GM19468 (cell line): Measurements from ENCODE around the gene KCNMA1.

Experiments used
- ATAC-seq: cut with Tn5 transposase; IDR thresholded peaks from one replicate; pipeline ENCODE4 v1.9.1; 2021; ENCODE audit warnings: mild to moderate bottlenecking, moderate library complexity, moderate number of reproducible peaks; ENCODE audit not compliant: unreplicated experiment; ENCODE audit errors: extremely low read depth

Gene KCNMA1

DNA sequence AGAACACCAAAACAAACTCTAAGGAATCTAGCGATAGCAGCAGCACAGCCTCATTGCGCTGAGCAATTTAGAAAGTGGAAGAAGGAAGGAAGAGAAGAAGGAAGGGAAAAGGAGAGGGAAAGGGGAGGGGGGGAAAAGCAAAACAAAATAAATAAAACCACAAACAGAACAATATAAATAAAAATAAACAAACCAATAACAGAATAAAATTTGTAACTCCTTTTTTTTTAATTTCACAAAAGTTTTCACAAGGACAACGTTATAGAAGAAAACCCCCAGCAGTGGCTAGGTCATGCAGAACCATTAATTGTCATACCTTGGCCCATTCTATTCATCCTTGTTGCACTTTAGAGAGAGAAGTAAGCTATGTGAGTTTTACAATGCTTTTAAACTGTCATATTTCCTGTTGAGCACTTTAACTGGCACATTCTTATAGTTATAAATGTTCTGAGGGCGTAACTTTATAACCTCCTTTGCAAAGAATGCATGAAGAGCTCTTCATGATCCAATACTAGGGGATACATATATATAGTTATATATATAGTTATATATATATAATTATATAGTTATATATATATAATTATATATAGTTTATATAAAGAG lies 752.8 kb downstream of the KCNMA1 start:
- ATAC-seq, result no peak

GRCh38 chr10:76883596-76883995 lies 754.0 kb downstream of the KCNMA1 start:
- ATAC-seq, result no peak

DNA sequence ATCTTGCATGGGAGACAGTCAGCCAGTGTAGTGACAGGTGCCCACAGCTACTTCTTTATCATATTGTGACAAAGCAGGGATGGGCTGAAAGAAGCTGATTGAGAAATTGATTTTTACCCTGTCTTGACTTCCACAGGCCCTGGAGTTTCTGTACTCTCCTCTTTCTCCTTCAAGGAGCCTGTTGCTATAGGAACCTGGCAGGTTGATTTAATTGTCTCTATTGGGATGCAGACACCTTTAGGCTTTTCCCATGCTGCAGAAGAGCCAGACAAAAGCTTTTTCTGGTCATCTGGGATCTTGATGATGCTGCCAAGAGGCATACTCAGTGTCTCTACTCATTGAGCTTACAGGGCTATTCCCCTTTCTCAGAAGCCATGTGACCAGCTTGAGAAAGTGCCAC lies 754.8 kb downstream of the KCNMA1 start:
- no peak for ATAC-seq

DNA sequence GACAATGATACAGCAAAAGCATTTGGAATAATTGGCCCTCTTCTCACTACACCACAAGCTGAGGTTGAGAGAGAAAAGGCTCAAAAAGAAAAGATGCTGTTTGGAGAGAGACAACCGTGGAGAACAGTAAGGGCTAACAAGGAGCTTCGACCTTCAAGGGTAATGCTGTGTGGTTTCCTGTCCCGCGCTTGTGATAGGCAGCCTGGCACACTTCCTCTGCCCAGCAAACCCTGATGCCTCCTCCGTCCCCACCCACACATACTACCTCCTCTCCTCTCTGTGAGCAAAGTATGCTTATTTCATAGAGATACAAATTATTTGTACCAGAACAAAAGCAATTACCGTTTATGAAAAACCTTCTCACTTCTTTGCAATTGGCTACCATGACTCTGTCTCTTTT lies 755.4 kb downstream of the KCNMA1 start:
- ATAC-seq, result no peak

DNA sequence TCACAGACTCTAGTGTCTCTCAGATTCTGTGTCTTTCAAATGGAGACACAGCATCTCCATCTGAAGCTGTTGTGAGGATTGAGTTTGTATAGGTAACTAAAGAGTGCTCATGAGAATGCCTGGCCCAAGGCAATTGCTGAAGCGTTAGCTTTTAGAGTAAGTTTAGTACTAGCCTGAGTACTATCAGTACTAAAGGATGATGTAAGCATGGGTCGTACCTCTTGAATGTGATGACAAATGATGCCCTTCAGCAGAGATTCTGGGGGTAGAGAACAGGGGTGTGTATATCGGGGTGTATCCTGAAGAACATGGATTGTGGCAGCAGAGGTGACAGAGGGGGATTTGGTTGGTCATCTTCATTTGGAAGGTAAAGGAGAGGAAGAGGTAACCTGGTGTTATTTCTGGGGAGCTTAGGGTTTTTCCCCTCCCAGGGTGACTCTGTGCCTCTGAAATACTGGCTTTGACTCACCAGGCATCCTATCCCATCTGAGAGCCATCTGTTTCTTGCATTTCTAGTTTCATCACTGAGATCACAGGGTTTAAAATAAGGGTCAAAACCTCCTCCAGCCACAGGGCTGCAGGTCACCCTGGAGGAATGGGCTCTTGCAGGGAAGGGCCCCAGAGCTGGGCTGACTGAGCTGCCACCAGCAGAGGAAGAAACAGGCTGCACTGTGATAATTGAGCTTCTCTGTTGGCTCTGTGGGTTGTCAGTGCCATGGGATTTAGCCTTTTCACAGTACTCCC lies 756.0 kb downstream of the KCNMA1 start:
- no peak for ATAC-seq

- ATAC-seq, result no peak
Observed at GRCh38 chr10:76880931-76881330, 756.7 kb downstream of the KCNMA1 start.

GRCh38 chr10:76879116-76879913 lies 758.3 kb downstream of the KCNMA1 start:
- no peak for ATAC-seq

GRCh38 chr10:76878514-76878913 lies 759.1 kb downstream of the KCNMA1 start:
- no peak for ATAC-seq

DNA sequence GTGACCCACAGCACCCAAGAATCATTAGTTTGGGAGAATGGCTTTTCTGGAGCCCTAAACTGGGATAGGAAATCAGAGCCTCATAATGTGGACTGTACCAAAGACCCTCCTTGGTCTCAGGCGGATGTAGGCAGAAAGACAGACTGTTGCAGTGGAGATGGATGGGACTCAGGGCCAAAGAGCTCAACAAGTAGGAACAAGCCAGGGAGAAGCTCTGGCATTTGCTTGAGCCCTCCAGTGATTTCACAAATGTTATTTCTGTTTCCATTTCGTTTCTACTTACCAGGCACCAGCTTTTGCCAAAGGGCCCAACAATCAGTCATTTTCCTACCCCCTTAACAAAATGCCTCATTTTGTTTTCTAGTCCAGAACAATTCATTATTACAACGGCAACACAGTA lies 762.7 kb downstream of the KCNMA1 start:
- no peak for ATAC-seq

- ATAC-seq, result no peak
Observed at GRCh38 chr10:76874176-76874575, 763.4 kb downstream of the KCNMA1 start.

- ATAC-seq, result no peak
Observed at GRCh38 chr10:76871697-76872295, 765.8 kb downstream of the KCNMA1 start.

DNA sequence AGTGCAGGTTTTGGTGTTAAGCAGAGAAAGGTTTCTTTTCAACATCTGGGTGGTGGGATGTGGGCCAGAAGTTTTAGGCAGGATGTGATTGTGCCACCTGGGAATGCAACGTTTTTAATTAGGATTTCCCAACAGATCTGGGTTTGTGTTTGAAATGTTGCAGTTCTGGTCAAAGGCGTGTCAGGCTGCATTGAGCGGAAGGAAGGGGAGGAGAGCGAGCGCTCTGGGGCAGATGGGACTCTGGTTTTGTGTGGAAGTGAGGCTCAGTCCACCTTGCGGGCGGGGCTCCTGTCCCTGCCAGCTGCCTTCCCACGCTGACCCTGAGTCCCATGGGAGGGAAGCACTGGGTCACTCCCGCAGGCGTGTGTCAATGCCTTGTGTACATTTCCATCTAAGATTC lies 767.7 kb downstream of the KCNMA1 start:
- no peak for ATAC-seq

DNA sequence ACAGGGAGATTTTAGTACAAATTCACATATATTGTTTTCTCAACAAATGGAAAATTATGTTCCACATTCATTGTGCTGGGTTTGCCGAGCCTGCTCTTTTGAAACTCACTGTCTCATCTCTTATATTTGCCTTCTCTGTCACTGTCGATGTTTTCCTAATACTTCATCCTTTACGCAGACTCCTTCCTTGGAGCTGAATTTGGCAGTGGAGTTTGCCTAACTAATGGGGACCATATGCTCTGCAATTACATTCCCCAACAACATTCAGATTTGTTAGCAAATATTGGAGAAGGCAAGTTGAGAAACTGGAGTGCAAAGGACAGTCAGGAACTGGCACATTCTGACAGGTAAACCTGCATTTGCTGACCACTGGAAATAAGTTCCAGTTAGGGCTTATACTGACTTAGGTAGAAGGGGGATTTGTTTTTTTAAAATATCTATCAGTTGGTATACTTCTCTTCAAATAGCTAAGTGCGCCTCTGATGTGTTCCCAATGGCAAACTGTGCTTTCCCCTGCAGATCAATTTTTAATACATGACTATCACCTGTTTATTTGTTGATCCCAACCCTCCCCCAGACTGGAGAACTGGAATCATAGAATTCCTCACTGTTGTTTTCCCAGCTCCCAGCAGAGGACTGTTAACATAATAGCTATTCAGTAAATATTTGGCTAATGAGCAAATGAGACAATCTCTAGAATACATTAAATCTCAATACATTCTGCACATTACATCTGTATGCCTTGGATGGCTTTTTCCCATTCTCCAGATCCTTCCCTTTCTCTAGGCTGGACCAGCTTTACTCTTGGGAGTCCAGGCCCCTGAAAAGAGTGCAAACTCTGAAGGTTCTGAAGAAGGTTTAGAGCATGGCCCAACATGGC lies 769.3 kb downstream of the KCNMA1 start:
- ATAC-seq, result no peak

- ATAC-seq, result no peak
Observed at GRCh38 chr10:76866841-76867586, 770.6 kb downstream of the KCNMA1 start.

DNA sequence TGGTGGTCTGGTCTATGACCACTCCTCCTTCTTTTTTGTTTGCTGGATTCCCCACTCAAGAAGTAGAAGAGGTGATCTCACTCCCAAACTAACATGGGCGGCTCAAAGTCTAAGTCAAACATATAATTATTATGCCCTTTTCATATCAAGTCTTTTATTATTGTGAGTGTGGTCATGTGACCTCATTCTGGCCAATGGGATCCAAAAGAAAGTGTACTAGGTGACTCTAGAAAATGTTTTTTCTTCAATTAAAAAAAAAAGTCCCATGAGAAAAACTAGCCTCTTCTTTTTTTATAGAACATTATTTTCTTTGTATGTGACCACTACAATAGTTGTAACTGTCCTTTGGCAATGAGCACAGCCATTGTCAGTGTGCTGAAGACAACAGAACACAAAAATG lies 772.7 kb downstream of the KCNMA1 start:
- no peak for ATAC-seq

- no peak for ATAC-seq
Observed at GRCh38 chr10:76858721-76859120, 778.9 kb downstream of the KCNMA1 start.

- ATAC-seq, result no peak
Observed at GRCh38 chr10:76840802-76841201, 796.8 kb downstream of the KCNMA1 start.

GRCh38 chr10:76839276-76839675 lies 798.3 kb downstream of the KCNMA1 start:
- no peak for ATAC-seq

GRCh38 chr10:76830218-76830617 lies 807.4 kb downstream of the KCNMA1 start:
- no peak for ATAC-seq
